GM12801 (cell line): ENCODE data around the gene NDUFB10.

ENCODE experiments used
- CTCF ChIP-seq: IDR thresholded peaks from one replicate; pipeline ENCODE4 v1.5.1; 2011; ENCODE audit warnings: control low read depth; ENCODE audit not compliant: insufficient read length; ENCODE audit errors: extremely low read depth

Gene NDUFB10

GRCh38 chr16:1987198-1987597, 27.9 kb downstream of the NDUFB10 start:
- TF ChIP-seq CTCF = no peak

GRCh38 chr16:1989209-1990100, 30.1 kb downstream of the NDUFB10 start, which contains the start of gene SYNGR3:
TSS of gene SYNGR3 (plus strand) at chr16:1989970. CDS start at chr16:1990103, 133 bp downstream.
- no peak for TF ChIP-seq CTCF

- no peak for TF ChIP-seq CTCF
Measured at GRCh38 chr16:1990101-1990350, 30.7 kb downstream of the NDUFB10 start.

GRCh38 chr16:1990351-1991134, 31.2 kb downstream of the NDUFB10 start:
- no peak for TF ChIP-seq CTCF

- TF ChIP-seq CTCF = no peak
Measured at GRCh38 chr16:1991135-1991551, 31.8 kb downstream of the NDUFB10 start.

GRCh38 chr16:1991588-1991947, 32.2 kb downstream of the NDUFB10 start:
- TF ChIP-seq CTCF = no peak

- TF ChIP-seq CTCF = no peak
Measured at GRCh38 chr16:1991948-1992703, 32.8 kb downstream of the NDUFB10 start.
